Left ventricle myocardium inferior (tissue), 1 donor: ENCODE measurements around the gene IL22RA2. TPM values are rescaled to one million over a fixed set of nuclear protein-coding genes. Genes with fewer than 3 reads are reported as not detected.

Experiments used
- DNase-seq: peaks from one replicate; pipeline ENCODE4 v3.0.0-alpha.2; 2020
- H3K27ac ChIP-seq: fragments of 200-600 bp; replicated peaks from 2 replicates; pipeline ENCODE4 v1.8.0; 2021
- H3K27me3 ChIP-seq: fragments of 200-600 bp; 2 replicates; pipeline ENCODE4 v1.8.0; 2021; ENCODE audit warnings: low read depth
- H3K36me3 ChIP-seq: fragments of 200-600 bp; 2 replicates; pipeline ENCODE4 v1.8.0; 2021
- H3K4me1 ChIP-seq: fragments of 200-600 bp; 2 replicates; pipeline ENCODE4 v1.8.0; 2021
- H3K4me3 ChIP-seq: fragments of 200-600 bp; 2 replicates; pipeline ENCODE4 v1.8.0; 2021; ENCODE audit warnings: mild to moderate bottlenecking, moderate library complexity
- H3K9me3 ChIP-seq: fragments of 200-600 bp; replicated peaks from 2 replicates; pipeline ENCODE4 v1.8.0; 2021
- intact Hi-C: fragments of 100-400 bp; cut with micrococcal nuclease; formaldehyde crosslinking; loops from one replicate; pipeline ENCODE4 v1.11.0; 2022
- total RNA-seq: library from RNA; stranded (reverse); fragmentation: NEBNext Ultra II Directional; extraction: Animal tissue kit (Norgen Biotek cat#: 25700); gene quantifications from one replicate; pipeline ENCODE4 v1.2.1, GENCODE V29; 2021
- TF ChIP-seq, protein P1 (sequence below): fragments of 200-600 bp; IDR thresholded peaks from 2 replicates; pipeline ENCODE4 v1.8.0; 2021; ENCODE audit warnings: antibody characterized with exemption, mild to moderate bottlenecking, borderline replicate concordance
- donor health status: DM: no; HTN: yes; CAD: no; lungs with severe emphysema.

IL22RA2 gene
- total RNA-seq, 1 donor from 2014 or later, result not detected

DNA sequence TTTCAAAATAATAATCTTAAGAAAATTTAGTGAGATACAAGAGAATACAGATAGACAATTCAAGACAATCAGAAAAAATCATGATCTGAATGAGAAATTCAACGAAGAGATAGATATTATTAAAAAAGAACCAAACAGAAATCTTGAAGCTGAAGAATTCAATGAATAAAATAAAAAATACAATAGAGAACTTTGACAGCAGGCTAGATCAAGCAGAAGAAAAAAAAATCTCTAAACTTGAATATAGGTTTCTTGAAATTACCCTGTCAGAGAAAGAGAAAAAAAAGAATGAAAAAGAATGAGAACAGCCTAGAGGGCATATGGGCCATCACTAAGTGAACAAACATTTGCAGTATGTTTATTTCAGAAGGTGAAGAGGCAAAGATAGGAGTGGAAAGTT, 39.0 kb downstream of the IL22RA2 start:
- H3K4me1 ChIP-seq, result no peaks in the 10 kb centered on the region
- no peak overlapping the region for H3K4me3 ChIP-seq
- H3K36me3 ChIP-seq, result no peaks in the 10 kb centered on the region
- intact Hi-C loops, result no loop called here
- H3K9me3 ChIP-seq, result peaks cover 25% of the 10 kb centered on the region
- H3K27me3 ChIP-seq, result no peaks in the 10 kb centered on the region
- TF ChIP-seq, protein P1, sequence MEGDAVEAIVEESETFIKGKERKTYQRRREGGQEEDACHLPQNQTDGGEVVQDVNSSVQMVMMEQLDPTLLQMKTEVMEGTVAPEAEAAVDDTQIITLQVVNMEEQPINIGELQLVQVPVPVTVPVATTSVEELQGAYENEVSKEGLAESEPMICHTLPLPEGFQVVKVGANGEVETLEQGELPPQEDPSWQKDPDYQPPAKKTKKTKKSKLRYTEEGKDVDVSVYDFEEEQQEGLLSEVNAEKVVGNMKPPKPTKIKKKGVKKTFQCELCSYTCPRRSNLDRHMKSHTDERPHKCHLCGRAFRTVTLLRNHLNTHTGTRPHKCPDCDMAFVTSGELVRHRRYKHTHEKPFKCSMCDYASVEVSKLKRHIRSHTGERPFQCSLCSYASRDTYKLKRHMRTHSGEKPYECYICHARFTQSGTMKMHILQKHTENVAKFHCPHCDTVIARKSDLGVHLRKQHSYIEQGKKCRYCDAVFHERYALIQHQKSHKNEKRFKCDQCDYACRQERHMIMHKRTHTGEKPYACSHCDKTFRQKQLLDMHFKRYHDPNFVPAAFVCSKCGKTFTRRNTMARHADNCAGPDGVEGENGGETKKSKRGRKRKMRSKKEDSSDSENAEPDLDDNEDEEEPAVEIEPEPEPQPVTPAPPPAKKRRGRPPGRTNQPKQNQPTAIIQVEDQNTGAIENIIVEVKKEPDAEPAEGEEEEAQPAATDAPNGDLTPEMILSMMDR, result no peak
- DNase-seq, result no peak
- H3K27ac ChIP-seq, result no peak overlapping the region

DNA sequence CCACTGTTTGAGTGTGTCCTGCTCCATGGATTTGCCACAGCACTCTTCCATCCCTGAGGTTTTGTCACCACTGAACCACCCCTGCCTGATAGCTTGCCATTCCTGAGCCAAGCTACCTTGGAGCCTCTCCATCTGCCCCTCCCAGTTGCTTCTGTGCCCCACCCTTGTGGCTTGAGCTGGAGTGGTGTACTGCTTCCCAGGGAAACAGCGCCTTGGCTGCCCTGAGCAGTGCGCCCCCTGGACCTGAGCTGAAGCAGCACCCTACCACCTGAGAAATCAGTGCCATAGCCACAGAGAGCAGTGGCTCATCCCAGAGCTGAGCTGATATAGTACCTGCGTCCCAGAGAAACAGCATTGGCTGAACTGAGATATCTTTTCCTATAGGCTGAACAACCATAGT, 40.3 kb downstream of the IL22RA2 start:
- Histone ChIP-seq H3K27me3 (no peaks in the 10 kb centered on the region), H3K36me3 (no peaks in the 10 kb centered on the region), H3K27ac (no peak overlapping the region), H3K9me3 (peaks cover 34% of the 10 kb centered on the region), H3K4me3 (no peak overlapping the region), H3K4me1 (no peaks in the 10 kb centered on the region)
- DNase-seq, result no peak
- TF ChIP-seq, protein P1, result no peak
- intact Hi-C loops, result no loop called here

DNA sequence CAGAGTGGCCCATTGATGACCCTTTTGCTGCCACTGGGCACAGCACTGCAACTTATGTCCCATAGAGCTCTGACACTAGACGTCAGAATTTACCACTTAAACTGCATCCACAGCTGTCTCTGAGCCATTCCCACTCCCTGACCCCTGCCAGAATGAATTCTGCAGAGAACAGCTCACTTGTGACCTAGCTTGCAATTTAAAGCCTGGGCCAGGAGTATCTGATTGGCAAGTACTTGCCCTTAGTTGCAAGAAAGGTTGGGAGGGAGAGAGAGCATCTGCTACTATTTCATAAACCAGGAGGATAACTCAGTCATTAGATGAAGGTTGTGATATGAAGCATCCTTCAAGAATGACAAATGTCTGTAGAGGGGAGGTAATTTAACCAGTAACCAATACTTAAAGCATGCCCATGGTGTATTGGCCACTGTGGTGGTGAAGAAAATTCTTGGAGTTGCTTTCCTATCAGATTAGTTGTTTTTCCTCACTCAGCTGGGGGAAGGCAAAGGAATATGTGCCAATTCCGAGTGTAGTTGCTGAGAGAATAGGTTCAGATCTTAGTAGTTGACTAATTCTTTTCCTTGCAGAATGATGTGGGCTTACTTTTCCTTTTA, 46.5 kb downstream of the IL22RA2 start:
- Histone ChIP-seq H3K4me1 (no peaks in the 10 kb centered on the region), H3K9me3 (peaks cover 9% of the 10 kb centered on the region), H3K27ac (no peak overlapping the region), H3K4me3 (no peak overlapping the region), H3K36me3 (no peaks in the 10 kb centered on the region), H3K27me3 (no peaks in the 10 kb centered on the region)
- TF ChIP-seq, protein P1, result no peak
- DNase-seq, result no peak
- intact Hi-C loops, result no loop called here

DNA sequence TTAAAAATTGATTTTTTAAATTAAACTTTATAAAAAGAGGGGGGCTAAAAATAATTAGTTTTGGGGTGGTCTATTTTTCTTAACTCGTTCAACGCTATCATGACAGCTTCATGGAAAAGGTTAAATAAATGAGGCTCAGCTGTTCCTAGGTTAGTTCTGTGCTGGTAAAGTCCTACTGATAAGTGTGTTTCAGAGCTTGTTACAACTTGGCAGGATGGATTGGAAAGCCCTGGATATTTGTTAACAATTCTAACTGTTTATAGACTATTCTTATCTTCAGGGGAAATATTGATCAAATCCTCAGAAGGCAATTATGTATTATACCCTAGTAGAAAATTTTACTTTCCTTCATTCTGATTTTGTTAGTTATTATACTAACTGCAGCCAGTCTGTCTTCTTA, 50.4 kb downstream of the IL22RA2 start:
- Histone ChIP-seq H3K27me3 (no peaks in the 10 kb centered on the region), H3K4me1 (peaks cover 7% of the 10 kb centered on the region), H3K36me3 (no peaks in the 10 kb centered on the region), H3K4me3 (no peak overlapping the region), H3K9me3 (peaks cover 29% of the 10 kb centered on the region), H3K27ac (no peak overlapping the region)
- DNase-seq, result no peak
- TF ChIP-seq, protein P1, result no peak
- intact Hi-C loops, result no loop called here

DNA sequence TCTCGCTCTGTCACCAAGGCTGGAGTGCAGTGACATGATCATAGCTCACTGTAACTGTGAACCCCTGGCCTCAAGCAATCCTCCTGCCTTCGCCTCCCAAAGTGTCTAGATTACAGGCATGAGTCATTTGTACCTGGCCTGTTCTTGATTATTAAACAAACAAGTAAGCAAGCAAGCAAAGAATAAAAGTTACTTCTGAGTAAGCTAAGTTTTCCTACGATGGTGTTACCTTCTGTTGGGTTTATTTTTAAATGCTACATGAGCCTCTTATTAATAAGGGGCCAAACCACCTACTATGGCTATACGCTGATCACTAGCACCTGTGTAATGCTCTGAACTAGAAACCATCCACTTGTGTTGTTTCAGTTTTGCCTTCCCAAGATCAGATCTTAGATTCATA, 50.8 kb downstream of the IL22RA2 start:
- Histone ChIP-seq H3K27me3 (no peaks in the 10 kb centered on the region), H3K36me3 (no peaks in the 10 kb centered on the region), H3K27ac (no peak overlapping the region), H3K4me1 (peaks cover 7% of the 10 kb centered on the region), H3K4me3 (no peak overlapping the region), H3K9me3 (peaks cover 32% of the 10 kb centered on the region)
- DNase-seq, result no peak
- TF ChIP-seq, protein P1, result no peak
- intact Hi-C loops, result no loop called here
